Measurements from ENCODE around the gene IL1R1. TPM values are rescaled to one million over a fixed set of nuclear protein-coding genes. Genes with fewer than 3 reads are reported as not detected.
A peak's percentile ranks its signal among the peaks of the same experiment; 100 is the strongest.

IL1R1 gene
- total RNA-seq, 1 donor from 2014 or later, result 10.7 TPM

GRCh38 chr2:102140377-102140776, 2.2 kb upstream of the IL1R1 start:
- no peak for DNase-seq (ENCODE audit: low read depth)
- no peak overlapping the region for H3K4me3 ChIP-seq (ENCODE audit: low read depth, low read length)
- no peak for TF ChIP-seq CTCF (conservative IDR thresholded peaks at IDR 0.05; ENCODE audit: low read depth, low read length)

- no peak for DNase-seq (ENCODE audit: low read depth)
- TF ChIP-seq CTCF (conservative IDR thresholded peaks at IDR 0.05; ENCODE audit: low read depth, low read length), result no peak
- H3K4me3 ChIP-seq (ENCODE audit: low read depth, low read length), result no peak overlapping the region
Measured at GRCh38 chr2:102141011-102141943, 1.3 kb upstream of the IL1R1 start.

GRCh38 chr2:102142829-102143449, 393 bp downstream of the IL1R1 start:
- TF ChIP-seq CTCF (conservative IDR thresholded peaks at IDR 0.05; ENCODE audit: low read depth, low read length), result no peak
- DNase-seq (ENCODE audit: low read depth), result no peak
- H3K4me3 ChIP-seq (ENCODE audit: low read depth, low read length), result peak overlapping the region; percentile 58

- no peak for DNase-seq (ENCODE audit: low read depth)
- no peak for TF ChIP-seq CTCF (conservative IDR thresholded peaks at IDR 0.05; ENCODE audit: low read depth, low read length)
- H3K4me3 ChIP-seq (ENCODE audit: low read depth, low read length), result peak overlapping the region; percentile 58
Measured at GRCh38 chr2:102143450-102143985, 972 bp downstream of the IL1R1 start.

- H3K4me3 ChIP-seq (ENCODE audit: low read depth, low read length), result peak overlapping the region; percentile 58
- no peak for DNase-seq (ENCODE audit: low read depth)
- no peak for TF ChIP-seq CTCF (conservative IDR thresholded peaks at IDR 0.05; ENCODE audit: low read depth, low read length)
Measured at GRCh38 chr2:102144128-102144527, 1.6 kb downstream of the IL1R1 start.

- H3K4me3 ChIP-seq (ENCODE audit: low read depth, low read length), result no peak overlapping the region
- DNase-seq (ENCODE audit: low read depth), result no peak
- TF ChIP-seq CTCF (conservative IDR thresholded peaks at IDR 0.05; ENCODE audit: low read depth, low read length), result no peak
Measured at GRCh38 chr2:102145107-102145506, 2.6 kb downstream of the IL1R1 start.
